Adrenal gland (tissue), 12 donors: ENCODE measurements around the gene MTMR4. TPM values are rescaled to one million over a fixed set of nuclear protein-coding genes. Genes with fewer than 3 reads are reported as not detected.

Experiments used
- DNase-seq, 7 donors: peaks; one replicate each; pipeline ENCODE4 v3.0.0-alpha.2; 2019 to 2020
- H3K27ac ChIP-seq, 5 donors: fragments of 200-600 bp; sonication (generic) in 4 of 5; 1 replicate in 3 of 5; 2 replicates in 2 of 5; pipeline versions ENCODE4 v1.5.1 to v1.8.0; 2016 to 2020; ENCODE audit warnings: mild to moderate bottlenecking in 1 of 5
- H3K27me3 ChIP-seq: fragments of 200-600 bp; 2 replicates; pipeline ENCODE4 v1.8.0; 2021
- H3K36me3 ChIP-seq, 2 donors: fragments of 200-600 bp; replicated peaks in 1 of 2; 1 replicate in 1 of 2; 2 replicates in 1 of 2; pipeline versions ENCODE4 v1.5.1 to v1.8.0; 2018 to 2022
- H3K4me1 ChIP-seq, 2 donors: fragments of 200-600 bp; replicated peaks in 1 of 2; 1 replicate in 1 of 2; 2 replicates in 1 of 2; pipeline versions ENCODE4 v1.5.1 to v1.8.0; 2018 to 2021
- H3K4me3 ChIP-seq, 4 donors: fragments of 200-600 bp; sonication (generic) in 3 of 4; one replicate each; pipeline ENCODE4 v1.5.1; 2016 to 2018
- H3K9me3 ChIP-seq, 3 donors: fragments of 200-600 bp; sonication (generic) in 1 of 3; replicated peaks in 1 of 3; 1 replicate in 2 of 3; 2 replicates in 1 of 3; pipeline versions ENCODE4 v1.5.1 to v1.8.0; 2016 to 2021
- POLR2A ChIP-seq, 2 donors: fragments of 450-650 bp; IDR thresholded peaks; one replicate each; pipeline ENCODE4 v1.6.1; 2017; ENCODE audit warnings: antibody characterized with exemption in 2 of 2, mild to moderate bottlenecking in 2 of 2, moderate library complexity in 1 of 2
- WGBS, 4 donors: extraction: QIAGEN DNeasy Blood & Tissue Kit in 2 of 4; methylation state at CpG; one replicate each; pipeline versions ENCODE4 v1.1.5 to v1.1.7; 2013 to 2017; 5-methylcytosine and 5-hydroxymethylcytosine counted together
- intact Hi-C, 2 donors: fragments of 100-400 bp; cut with DNase I; formaldehyde crosslinking; loops; one replicate each; pipeline versions ENCODE4 v1.14.1 to v1.15.0; 2022 to 2023
- polyA plus RNA-seq, 3 donors: library from polyadenylated mRNA; stranded (reverse); fragments of 200-250 nt in 2 of 3; fragments of 350-450 nt in 1 of 3; fragmentation: Illumina TruSeq in 1 of 3; extraction: RNeasy Lipid Tissue Mini Kit (QIAGEN cat#74804) in 1 of 3; gene quantifications; one replicate each; pipeline ENCODE4 v1.2.3, GENCODE V29; 2013 to 2014
- total RNA-seq, 9 donors: library from RNA; depleted of rRNA in 4 of 9; stranded (reverse); fragments of >200 nt in 4 of 9; fragments of 120-200 nt in 1 of 9; fragmentation: NEBNext Ultra II Directional in 1 of 9; extraction: Animal tissue kit (Norgen Biotek cat#: 25700) in 1 of 9; gene quantifications; one replicate each; pipeline versions ENCODE4 v1.1.0 to v1.2.4, GENCODE V29; 2013 to 2023
- TF ChIP-seq, protein P1 (sequence below), 6 experiments: fragments of 450-650 bp in 4 of 6; fragments of 200-600 bp in 2 of 6; sonication (generic) in 1 of 6; IDR thresholded peaks; 1 replicate in 5 of 6; 2 replicates in 1 of 6; pipeline versions ENCODE4 v1.5.1 to v1.8.0; 2016 to 2021; ENCODE audit warnings: antibody characterized with exemption in 6 of 6, mild to moderate bottlenecking in 2 of 6, moderate library complexity in 1 of 6
- donor health status: healthy with polysubstance abuse.
- donor health status: Bipolar disorder and iron deficiency.
- donor health status: DM: yes; HTN: yes; CAD: no.
- donor health status: DM: no; HTN: no; CAD: no.
- donor health status: DM: no; HTN: no; CAD: no.
- donor health status: DM: yes; HTN: yes; CAD: no.

MTMR4 gene
- total and polyA plus RNA-seq, 12 donors = 11.4 to 85.2 (median 42.8) TPM

DNA sequence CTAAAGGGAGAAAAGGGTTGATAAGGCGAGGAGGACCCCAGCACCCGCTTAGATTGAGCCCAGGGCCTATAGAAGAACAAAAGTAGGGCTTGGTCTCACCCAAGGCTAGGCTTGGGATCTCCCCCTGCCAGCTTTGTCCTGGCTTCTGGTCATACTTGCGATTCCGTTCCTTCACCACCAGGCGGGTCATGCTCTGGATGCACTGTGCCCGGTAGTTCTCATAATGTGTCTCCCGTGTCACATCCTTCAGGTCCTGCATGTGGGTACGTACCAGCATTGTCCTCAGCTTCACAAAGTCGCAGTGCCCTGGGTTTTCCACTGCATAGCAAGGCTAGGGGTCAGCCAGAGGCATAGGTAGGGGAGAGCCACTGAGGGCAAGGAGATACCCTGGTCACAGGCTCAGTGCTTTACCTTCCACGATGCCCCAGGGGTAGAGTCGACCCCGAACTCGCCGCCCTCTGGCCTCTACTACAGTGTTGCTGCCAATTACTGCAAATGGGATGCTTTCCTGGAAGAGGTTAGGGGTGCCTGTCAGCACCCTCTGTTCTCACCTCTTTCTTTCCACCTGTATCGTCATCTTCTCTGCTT lies 6.5 kb upstream of the MTMR4 start:
- 77 to 83% (median 80%) methylated on average over 12 to 15 of the region's 15 CpGs for WGBS, 4 donors
- peaks cover 0 to 14% of the 10 kb centered on the region in 2 donors for H3K36me3 ChIP-seq
- H3K4me3 ChIP-seq = no peak overlapping the region
- peaks cover 19 to 53% of the 10 kb centered on the region in 2 donors for H3K4me1 ChIP-seq
- no peak for TF ChIP-seq POLR2A (IDR thresholded peaks at IDR 0.05)
- TF ChIP-seq, protein P1, sequence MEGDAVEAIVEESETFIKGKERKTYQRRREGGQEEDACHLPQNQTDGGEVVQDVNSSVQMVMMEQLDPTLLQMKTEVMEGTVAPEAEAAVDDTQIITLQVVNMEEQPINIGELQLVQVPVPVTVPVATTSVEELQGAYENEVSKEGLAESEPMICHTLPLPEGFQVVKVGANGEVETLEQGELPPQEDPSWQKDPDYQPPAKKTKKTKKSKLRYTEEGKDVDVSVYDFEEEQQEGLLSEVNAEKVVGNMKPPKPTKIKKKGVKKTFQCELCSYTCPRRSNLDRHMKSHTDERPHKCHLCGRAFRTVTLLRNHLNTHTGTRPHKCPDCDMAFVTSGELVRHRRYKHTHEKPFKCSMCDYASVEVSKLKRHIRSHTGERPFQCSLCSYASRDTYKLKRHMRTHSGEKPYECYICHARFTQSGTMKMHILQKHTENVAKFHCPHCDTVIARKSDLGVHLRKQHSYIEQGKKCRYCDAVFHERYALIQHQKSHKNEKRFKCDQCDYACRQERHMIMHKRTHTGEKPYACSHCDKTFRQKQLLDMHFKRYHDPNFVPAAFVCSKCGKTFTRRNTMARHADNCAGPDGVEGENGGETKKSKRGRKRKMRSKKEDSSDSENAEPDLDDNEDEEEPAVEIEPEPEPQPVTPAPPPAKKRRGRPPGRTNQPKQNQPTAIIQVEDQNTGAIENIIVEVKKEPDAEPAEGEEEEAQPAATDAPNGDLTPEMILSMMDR (IDR thresholded peaks at IDR 0.05) = peak in 4 of 6 experiments; percentile 19 to 33 (median 28)
- H3K9me3 ChIP-seq = no peaks in the 10 kb centered on the region
- peak in 1 of 7 donors; percentile 45 for DNase-seq
- no peaks in the 10 kb centered on the region for H3K27me3 ChIP-seq
- H3K27ac ChIP-seq = peak overlapping the region in 2 of 5 donors; percentile 19 to 39
- intact Hi-C loops = loop anchor here in 1 of 2 donors (10.0 kb wide), 1 partner anchor 484 kb away; no protein-coding TSS in a partner anchor

DNA sequence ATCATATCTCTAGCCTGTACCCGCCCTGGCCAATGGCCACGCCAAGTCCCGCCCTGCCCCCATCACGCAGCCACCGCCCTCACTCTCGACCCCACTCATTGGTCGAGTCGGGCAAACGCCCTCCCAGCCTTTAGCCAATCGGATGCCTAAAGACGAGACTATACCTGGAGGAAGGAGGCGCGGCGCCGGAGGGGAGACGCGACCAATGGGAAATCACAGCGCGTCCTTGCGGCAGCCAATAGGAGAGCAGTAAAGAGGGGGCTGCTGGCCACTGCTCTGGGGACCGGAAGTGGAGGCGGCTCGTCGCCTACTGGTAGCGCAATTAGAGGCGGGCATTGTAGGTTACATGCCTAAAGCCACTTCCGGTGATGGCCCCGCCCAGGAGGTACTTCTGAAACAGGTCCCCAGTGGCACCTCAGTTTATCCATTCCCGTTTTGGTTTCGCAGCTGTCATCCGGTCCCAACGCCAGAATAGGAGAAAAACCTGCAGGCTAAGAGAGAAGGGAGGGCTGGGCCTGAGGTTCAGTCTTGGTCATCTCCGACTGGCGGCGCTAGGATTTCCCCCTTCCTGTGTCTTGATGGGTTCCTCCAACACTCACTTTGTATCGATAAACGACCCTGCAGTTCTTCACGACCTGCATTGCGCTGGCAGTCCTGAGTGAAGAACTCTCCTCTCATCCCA lies 3.6 kb upstream of the MTMR4 start:
- H3K27ac ChIP-seq = peak overlapping the region; percentile 48 to 95 (median 93)
- intact Hi-C loops = no loop called here
- DNase-seq = peak; percentile 99 to 100 (median 100)
- H3K27me3 ChIP-seq = no peaks in the 10 kb centered on the region
- H3K36me3 ChIP-seq = peaks cover 0 to 14% of the 10 kb centered on the region in 2 donors
- peaks cover 19 to 58% of the 10 kb centered on the region in 2 donors for H3K4me1 ChIP-seq
- no peaks in the 10 kb centered on the region for H3K9me3 ChIP-seq
- H3K4me3 ChIP-seq = peak overlapping the region; percentile 33 to 69 (median 48)
- TF ChIP-seq, protein P1 (IDR thresholded peaks at IDR 0.05) = no peak
- TF ChIP-seq POLR2A (IDR thresholded peaks at IDR 0.05) = peak; percentile 57 to 63
- WGBS, 4 donors = 0 to 1% (median 0%) methylated on average over 27 to 39 of the region's 39 CpGs

DNA sequence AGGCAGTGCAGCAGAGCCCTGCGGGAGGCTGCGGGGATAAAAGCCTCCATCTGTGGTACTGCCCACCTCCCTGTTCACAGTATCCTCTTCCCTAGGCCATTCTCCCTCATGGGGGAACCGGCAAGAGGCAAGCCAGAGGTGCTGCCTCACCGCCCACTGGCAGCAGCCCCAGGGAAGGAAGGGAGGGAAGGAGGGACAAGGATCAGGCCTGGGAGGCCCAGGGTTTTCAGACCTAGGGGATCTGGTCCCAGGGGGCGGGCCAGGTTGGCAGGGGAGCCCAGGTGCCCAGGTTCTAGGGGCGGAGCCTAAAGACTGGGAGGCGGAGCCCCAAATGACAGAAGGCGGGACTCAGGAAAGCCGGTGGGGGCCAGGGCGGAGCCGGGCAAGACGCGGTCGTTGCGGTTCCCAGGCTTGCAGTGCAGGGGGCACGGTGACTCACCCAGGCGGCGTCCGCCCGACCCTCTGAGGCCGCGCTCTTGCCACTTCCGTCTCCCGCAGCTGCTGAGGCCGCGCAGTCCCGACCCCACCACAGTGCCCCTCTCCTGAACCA lies 3.0 kb upstream of the MTMR4 start:
- WGBS, 4 donors = 0 to 3% (median 1%) methylated on average over 5 to 27 of the region's 27 CpGs
- H3K9me3 ChIP-seq = no peaks in the 10 kb centered on the region
- peak overlapping the region in 3 of 4 donors; percentile 4 to 61 (median 53) for H3K4me3 ChIP-seq
- DNase-seq = no peak
- H3K27ac ChIP-seq = peak overlapping the region; percentile 48 to 93 (median 87)
- H3K36me3 ChIP-seq = peaks cover 0 to 17% of the 10 kb centered on the region in 2 donors
- H3K27me3 ChIP-seq = no peaks in the 10 kb centered on the region
- intact Hi-C loops = no loop called here
- peaks cover 19 to 58% of the 10 kb centered on the region in 2 donors for H3K4me1 ChIP-seq
- TF ChIP-seq, protein P1 (IDR thresholded peaks at IDR 0.05) = no peak
- peak; percentile 39 to 47 for TF ChIP-seq POLR2A (IDR thresholded peaks at IDR 0.05)

DNA sequence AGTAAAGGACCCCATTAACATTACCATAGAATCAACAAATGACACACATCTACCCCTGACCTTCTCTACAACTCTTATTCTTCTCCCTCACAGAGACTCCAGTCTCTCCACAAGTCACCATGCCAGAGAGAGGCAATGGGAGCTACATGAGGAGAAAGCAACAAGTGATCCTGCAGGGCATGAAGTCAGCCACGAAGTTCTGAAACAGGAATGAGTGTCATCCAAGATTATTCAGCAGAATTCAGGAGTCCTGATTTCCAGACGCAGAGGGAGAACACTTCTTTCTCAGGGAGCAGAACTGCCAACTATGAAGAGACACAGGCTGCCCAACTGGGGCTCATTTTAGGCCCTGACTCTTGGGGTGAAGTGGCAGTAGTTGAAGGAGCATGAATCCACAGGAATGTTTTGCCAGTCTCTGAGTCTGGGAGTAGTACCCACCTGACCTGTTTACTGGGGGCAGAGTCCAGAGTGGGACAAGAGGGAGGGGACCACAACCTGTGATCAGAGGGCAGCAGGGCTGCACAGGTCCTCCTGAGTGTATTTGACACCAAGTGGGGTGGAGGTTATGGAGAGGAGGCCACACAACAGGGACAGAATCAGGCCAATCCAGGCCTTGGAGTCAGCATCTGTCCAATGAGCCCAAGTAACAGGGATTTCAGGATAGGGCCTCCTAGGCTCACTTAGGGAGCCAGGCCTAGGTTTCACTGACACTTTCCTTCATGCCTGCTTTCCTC lies 2.4 kb upstream of the MTMR4 start:
- WGBS, 4 donors = 46 to 70% (median 56%) methylated on average over 2 of the region's 2 CpGs
- TF ChIP-seq, protein P1 (IDR thresholded peaks at IDR 0.05) = no peak
- no peak for TF ChIP-seq POLR2A (IDR thresholded peaks at IDR 0.05)
- Histone ChIP-seq H3K27ac (peak overlapping the region in 4 of 5 donors; percentile 78 to 93 (median 90)), H3K4me3 (peak overlapping the region in 2 of 4 donors; percentile 53 to 61), H3K9me3 (no peaks in the 10 kb centered on the region), H3K36me3 (peaks cover 0 to 18% of the 10 kb centered on the region in 2 donors), H3K27me3 (no peaks in the 10 kb centered on the region), H3K4me1 (peaks cover 19 to 58% of the 10 kb centered on the region in 2 donors)
- intact Hi-C loops = no loop called here
- DNase-seq = no peak
